ENCODE results near the gene LTBP4.

Gene LTBP4

DNA sequence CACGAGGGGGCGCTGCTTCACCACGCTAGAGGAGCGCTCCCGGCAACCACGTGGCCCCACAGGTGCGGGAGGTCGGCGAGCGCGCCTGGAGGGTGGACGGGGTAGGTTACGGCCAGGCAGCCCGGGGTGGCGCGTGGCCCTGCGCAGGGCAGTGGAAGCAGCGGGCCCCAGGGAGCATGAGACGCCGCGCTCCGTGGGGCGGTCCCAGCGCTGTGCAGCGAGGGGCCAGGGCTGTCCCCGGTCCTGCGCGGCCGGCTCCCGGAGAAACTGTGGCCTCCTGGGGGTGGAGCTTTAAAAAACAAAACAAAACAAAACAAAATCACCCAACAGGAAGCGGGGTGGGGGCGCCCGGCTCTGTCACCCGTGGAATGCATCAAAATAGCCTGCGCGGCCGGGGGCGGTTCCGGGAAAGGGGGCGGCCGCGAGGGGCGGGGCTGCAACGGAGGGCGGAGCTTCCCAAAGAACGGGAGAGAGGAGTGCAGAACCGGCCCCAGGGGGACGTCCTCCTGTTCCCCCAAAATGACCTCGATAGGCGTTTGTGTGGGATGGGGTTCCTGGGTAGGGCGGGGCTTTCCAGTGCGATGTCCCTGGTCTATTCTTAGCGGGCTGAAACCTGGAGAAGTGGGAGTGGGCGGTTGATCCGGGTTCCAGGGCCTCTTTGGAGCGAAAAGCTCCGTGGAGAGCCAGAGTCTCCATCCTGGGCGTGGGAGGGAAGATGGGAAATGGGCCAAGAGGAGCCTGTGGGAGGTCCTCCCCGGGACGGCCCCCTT lies 61.9 kb downstream of the LTBP4 start:
- peak; percentile 86 to 91 for DNase-seq (ENCODE audit: low read depth in 1 of 2, low spot score in 1 of 2)

GRCh38 chr19:40663695-40664692 lies 62.8 kb downstream of the LTBP4 start:
- DNase-seq (ENCODE audit: low read depth in 1 of 2, low spot score in 1 of 2): no peak

DNA sequence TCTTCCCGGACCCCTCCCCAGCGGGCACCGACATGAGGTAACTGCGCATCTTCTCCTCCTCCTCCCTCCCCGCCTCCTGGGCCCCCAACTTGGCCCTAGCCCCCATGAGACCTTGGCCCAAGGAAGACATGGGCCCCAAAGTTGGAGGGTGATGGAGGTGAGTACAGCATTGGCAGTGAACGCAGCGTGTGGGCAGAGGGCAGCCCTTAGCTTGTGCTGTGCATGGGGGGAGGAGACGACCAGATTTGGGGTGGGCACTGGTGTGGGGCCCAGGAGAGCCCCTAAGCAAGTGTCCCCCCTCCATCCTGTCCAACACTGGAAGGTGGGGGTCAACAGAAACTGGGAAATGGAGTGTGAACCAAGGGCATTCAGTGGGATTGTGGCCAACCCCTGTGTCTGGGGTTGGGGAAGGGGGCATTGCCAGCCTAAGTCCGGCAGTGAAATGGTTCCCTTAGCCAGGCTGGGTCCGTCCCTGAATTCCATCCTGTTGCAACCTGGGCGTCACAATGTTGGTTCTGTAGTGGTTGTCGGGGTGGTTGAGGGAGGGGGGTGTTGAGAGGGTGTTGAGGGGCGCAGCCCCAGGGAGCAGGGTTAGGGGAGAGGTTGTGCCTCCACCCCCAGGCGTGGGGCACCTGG lies 65.8 kb downstream of the LTBP4 start:
- DNase-seq (ENCODE audit: low read depth in 1 of 2, low spot score in 1 of 2): no peak

- DNase-seq (ENCODE audit: low read depth in 1 of 2, low spot score in 1 of 2): no peak
Measured at GRCh38 chr19:40667602-40668001, 66.4 kb downstream of the LTBP4 start.

DNA sequence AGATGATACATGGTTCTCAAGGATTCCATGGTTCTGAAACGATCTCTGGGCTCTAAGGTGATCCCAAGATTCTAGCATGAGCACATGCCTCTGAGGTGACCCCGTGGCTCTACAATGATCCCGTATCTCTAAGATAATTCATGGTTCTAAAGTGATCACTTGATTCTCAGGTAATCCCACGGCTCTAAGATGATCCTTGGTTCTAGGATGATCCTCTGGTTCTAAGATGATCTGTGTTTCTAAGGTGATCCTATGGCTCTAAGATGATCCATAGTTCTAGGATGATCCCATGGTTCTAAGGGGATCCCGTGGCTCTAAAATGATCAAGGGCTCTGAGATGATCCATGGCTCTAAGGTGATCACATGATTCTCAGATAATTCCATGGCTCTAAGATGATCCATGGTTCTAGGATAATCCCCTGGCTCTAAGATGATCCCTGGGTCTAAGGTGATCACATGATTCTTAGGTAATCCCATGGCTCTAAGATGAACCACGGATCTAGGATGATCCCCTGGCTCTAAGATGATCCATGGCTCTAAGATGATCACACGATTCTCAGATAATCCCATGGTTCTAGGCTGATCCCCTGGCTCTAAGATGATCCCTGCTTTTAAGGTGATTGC lies 67.9 kb downstream of the LTBP4 start:
- no peak for DNase-seq (ENCODE audit: low read depth in 1 of 2, low spot score in 1 of 2)

GRCh38 chr19:40671404-40671803 lies 70.2 kb downstream of the LTBP4 start:
- no peak for DNase-seq (ENCODE audit: low read depth in 1 of 2, low spot score in 1 of 2)

GRCh38 chr19:40672038-40672437 lies 70.9 kb downstream of the LTBP4 start:
- DNase-seq (ENCODE audit: low read depth in 1 of 2, low spot score in 1 of 2): no peak

GRCh38 chr19:40672573-40673299 lies 71.6 kb downstream of the LTBP4 start:
- DNase-seq (ENCODE audit: low read depth in 1 of 2, low spot score in 1 of 2): no peak

DNA sequence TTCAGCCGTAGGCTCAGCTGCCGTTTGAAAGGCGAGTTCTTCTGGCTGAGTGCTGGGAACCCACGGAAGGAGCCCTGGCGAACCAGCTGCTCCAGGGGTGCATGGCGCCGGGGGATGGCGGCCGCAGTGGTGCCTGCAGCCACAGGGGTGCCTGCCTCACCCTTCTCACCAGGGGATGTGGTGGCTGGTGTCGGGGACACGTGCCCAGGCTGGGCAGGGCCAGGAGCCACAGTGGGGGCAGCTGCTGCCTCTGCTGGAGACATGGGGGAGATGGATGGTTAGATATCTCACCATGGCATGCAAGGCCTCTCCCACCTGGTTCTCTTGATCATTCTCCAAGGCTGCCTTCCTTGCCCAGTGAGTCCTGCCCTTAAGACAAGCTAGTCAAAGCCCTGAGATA lies 72.2 kb downstream of the LTBP4 start:
- no peak for DNase-seq (ENCODE audit: low read depth in 1 of 2, low spot score in 1 of 2)

DNA sequence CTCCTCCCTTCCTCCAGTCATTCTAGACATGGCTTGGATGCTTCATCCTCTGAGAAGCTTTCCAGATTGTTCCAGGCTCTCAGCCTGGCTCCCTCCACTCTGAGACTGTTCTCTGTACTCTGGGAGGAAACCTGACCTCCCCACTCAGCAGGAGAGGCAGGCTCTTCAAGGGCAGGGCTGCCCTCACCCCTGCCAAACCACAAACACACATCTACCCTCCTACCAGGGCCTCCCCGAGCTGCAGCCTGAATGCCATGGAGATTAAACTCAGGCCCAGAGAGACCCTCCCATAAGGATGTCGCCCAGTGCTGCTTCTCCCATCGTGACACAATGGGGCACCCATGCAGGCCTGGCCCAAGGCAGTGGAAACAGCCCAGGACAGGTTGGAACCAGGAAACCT lies 73.1 kb downstream of the LTBP4 start:
- no peak for DNase-seq (ENCODE audit: low read depth in 1 of 2, low spot score in 1 of 2)

DNA sequence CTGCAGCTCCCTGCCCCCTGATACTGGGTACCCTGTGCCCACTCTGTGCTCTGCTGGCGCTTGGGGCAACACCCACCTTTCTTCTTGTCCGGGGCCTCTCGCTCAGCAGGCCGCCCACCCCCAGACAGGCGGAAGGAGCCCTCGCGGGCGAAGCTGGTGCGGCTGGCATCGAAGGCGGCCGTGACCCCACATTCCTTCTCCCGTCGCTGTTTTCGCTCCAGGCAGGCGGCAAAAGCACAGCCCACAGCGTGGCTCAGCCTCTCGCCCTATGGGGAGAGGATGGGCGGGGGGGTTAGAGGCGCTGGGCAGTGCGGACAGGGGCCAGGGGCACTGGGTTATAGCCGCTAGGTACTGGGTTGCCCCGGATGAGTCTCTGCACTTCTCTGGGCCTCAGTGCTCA lies 76.0 kb downstream of the LTBP4 start:
- DNase-seq (ENCODE audit: low read depth in 1 of 2, low spot score in 1 of 2): no peak
